GM12878 (cell line): ENCODE data around the gene ROPN1B. TPM values are rescaled to one million over a fixed set of nuclear protein-coding genes. Genes with fewer than 3 reads are reported as not detected.

Experiments
- ATAC-seq: fragments of 200-7000 bp; cut with Tn5 transposase; 3 replicates; pipeline ENCODE4 v1.9.1; 2020; ENCODE audit warnings: mild to moderate bottlenecking, moderate library complexity
- BruUV-seq: library from RNA; stranded (reverse); fragments of 400-500 nt; replicated peaks from 2 replicates; lab custom pipeline; 2021; lab: Mats Ljungman, UMichigan
- CTCF ChIA-PET: fragments of 300-600 bp; sonication (Branson Sonifier 250); formaldehyde crosslinking; extraction: SDS; loops from one replicate; lab custom pipeline; 2021; ENCODE audit warnings: inconsistent platforms; lab: Yijun Ruan, JAX
- POLR2A ChIA-PET: fragments of 350-600 bp; formaldehyde crosslinking; extraction: SDS; loops from one replicate; lab custom pipeline; 2021; ENCODE audit warnings: inconsistent platforms; lab: Charles Lee
- RAD21 ChIA-PET: fragments of 300-600 bp; sonication (Branson Sonifier 250); formaldehyde crosslinking; loops from one replicate; lab custom pipeline; 2023; ENCODE audit warnings: antibody characterized with exemption; ENCODE audit not compliant: unreplicated experiment; lab: Charles Lee
- SMC1A ChIA-PET: fragments of 300-600 bp; sonication (Branson Sonifier 250); formaldehyde crosslinking; loops from one replicate; lab custom pipeline; 2023; ENCODE audit not compliant: unreplicated experiment, uncharacterized antibody; lab: Charles Lee
- DNase-seq: peaks from one replicate; pipeline ENCODE4 v3.0.0-alpha.2; 2011; ENCODE audit warnings: low read depth, low spot score
- FAIRE-seq: peaks from 3 replicates; lab custom pipeline; 2011; peaks lifted over from hg19 to GRCh38; lab: Jason Lieb, UNC
- H2AFZ ChIP-seq: 2 replicates; pipeline ENCODE4 v1.6.0; 2011; ENCODE audit warnings: low read depth, low read length, control low read depth; ENCODE audit not compliant: control insufficient read depth
- H3K27ac ChIP-seq: 2 replicates; pipeline ENCODE4 v1.5.1; 2011; ENCODE audit warnings: control low read depth; ENCODE audit not compliant: control insufficient read depth, insufficient read depth
- H3K27me3 ChIP-seq, 2 experiments: replicated peaks in 1 of 2; 2 replicates each; pipeline versions ENCODE4 v1.6.0 to v1.6.1; 2011; ENCODE audit warnings: low read length in 1 of 2; ENCODE audit not compliant: control insufficient read depth in 2 of 2, insufficient read depth in 2 of 2
- H3K36me3 ChIP-seq, 2 experiments: 2 replicates each; pipeline ENCODE4 v1.5.1; 2011; ENCODE audit warnings: low read length in 1 of 2; ENCODE audit not compliant: control insufficient read depth in 2 of 2, insufficient read depth in 2 of 2
- H3K4me1 ChIP-seq: 2 replicates; pipeline ENCODE4 v1.6.1; 2011; ENCODE audit warnings: mild to moderate bottlenecking, low read length, moderate library complexity, mixed read lengths; ENCODE audit not compliant: control insufficient read depth, insufficient read depth
- H3K4me2 ChIP-seq: 2 replicates; pipeline ENCODE4 v1.6.0; 2011; ENCODE audit warnings: control low read depth; ENCODE audit not compliant: control insufficient read depth, insufficient read depth
- H3K4me3 ChIP-seq: fragments of 200-600 bp; sonication (generic); 2 replicates; pipeline ENCODE4 v1.5.1; 2016
- H3K79me2 ChIP-seq: 2 replicates; pipeline ENCODE4 v1.6.0; 2011; ENCODE audit warnings: low read length; ENCODE audit not compliant: control insufficient read depth, insufficient read depth
- H3K9ac ChIP-seq: 2 replicates; pipeline ENCODE4 v1.8.0; 2011; ENCODE audit warnings: low read length, control low read depth, mixed read lengths; ENCODE audit not compliant: control insufficient read depth, insufficient read depth
- H3K9me3 ChIP-seq: replicated peaks from 3 replicates; pipeline ENCODE4 v1.5.1; 2011; ENCODE audit warnings: mild to moderate bottlenecking, low read length; ENCODE audit not compliant: control insufficient read depth, insufficient read depth
- H4K20me1 ChIP-seq: 2 replicates; pipeline ENCODE4 v1.6.0; 2011; ENCODE audit not compliant: control insufficient read depth, insufficient read depth
- BHLHE40 ChIP-seq, 2 experiments: fragments of 450-650 bp in 1 of 2; IDR thresholded peaks; 2 replicates each; pipeline ENCODE4 v1.6.1; 2011 to 2017; ENCODE audit warnings: low read depth in 2 of 2, borderline replicate concordance in 1 of 2, improper control_type of control experiment in 1 of 2, low read length in 1 of 2, mild to moderate bottlenecking in 1 of 2
- CREB1 ChIP-seq: IDR thresholded peaks from 2 replicates; pipeline ENCODE4 v1.6.1; 2012; ENCODE audit warnings: low read depth, mild to moderate bottlenecking, inconsistent platforms
- EGR1 ChIP-seq, 2 experiments: IDR thresholded peaks; 1 replicate in 1 of 2; 2 replicates in 1 of 2; pipeline ENCODE4 v1.6.1; 2011 to 2012; ENCODE audit warnings: low read depth in 2 of 2, low read length in 2 of 2, borderline replicate concordance in 1 of 2, mild to moderate bottlenecking in 1 of 2, moderate library complexity in 1 of 2
- SPI1 ChIP-seq: IDR thresholded peaks from 2 replicates; pipeline ENCODE4 v1.6.1; 2011; ENCODE audit warnings: low read depth, mild to moderate bottlenecking, low read length, moderate library complexity, borderline replicate concordance; ENCODE audit not compliant: insufficient read depth
- USF1 ChIP-seq: IDR thresholded peaks from 2 replicates; pipeline ENCODE4 v1.6.1; 2011; ENCODE audit warnings: borderline replicate concordance, low read depth, mild to moderate bottlenecking, moderate library complexity, mixed read lengths, low read length; ENCODE audit not compliant: insufficient read depth; ENCODE audit errors: extremely low read length
- ZNF592 ChIP-seq: fragments of 450-650 bp; IDR thresholded peaks from 2 replicates; pipeline ENCODE4 v1.6.1; 2017; ENCODE audit warnings: mild to moderate bottlenecking, moderate library complexity
- WGBS: methylation state at CpG from one replicate; pipeline ENCODE4 v1.1.6; 2016; ENCODE audit warnings: low lambda C conversion rate; ENCODE audit not compliant: insufficient replicate concordance, insufficient coverage; ENCODE audit errors: missing lambda C conversion rate; 5-methylcytosine and 5-hydroxymethylcytosine counted together
- in situ Hi-C: fragments of 300-500 bp; cut with MboI; formaldehyde crosslinking; loops from 9 replicates; pipeline ENCODE4 v1.14.3; 2018; ENCODE audit warnings: mixed read lengths
- intact Hi-C: fragments of 100-400 bp; cut with micrococcal nuclease; formaldehyde crosslinking; loops from one replicate; pipeline ENCODE4 v1.14.2; 2022; ENCODE audit not compliant: unreplicated experiment
- polyA plus RNA-seq, 11 experiments: library from polyadenylated mRNA; depleted of rRNA in 4 of 11; unstranded in 6 of 11; stranded (reverse) in 5 of 11; fragments of >200 nt; fragmentation: Nextera tagmentation in 4 of 11; fragmentation: Illumina TruSeq in 1 of 11; extraction: Ambion mirVana in 4 of 11; extraction: Trizol in 1 of 11; gene quantifications; 1 replicate in 1 of 11; 2 replicates in 10 of 11; pipeline versions ENCODE4 v1.2.1 to v1.2.3, GENCODE V29; 2011 to 2016; ENCODE audit warnings: inconsistent platforms in 2 of 11, missing spikeins in 2 of 11, low read depth in 1 of 11
- total RNA-seq, 4 experiments: library from RNA; depleted of rRNA in 3 of 4; stranded (reverse); fragments of >200 nt in 3 of 4; fragmentation: Illumina TruSeq in 1 of 4; extraction: Trizol in 1 of 4; gene quantifications; 2 replicates each; pipeline versions ENCODE4 v1.2.1 to v1.2.3, GENCODE V29; 2013 to 2021

Gene ROPN1B
- total and polyA plus RNA-seq, 10 of the 15 experiments (the other 5 are each of a cell fraction or from before 2014, with no cell fraction given): not detected

- no peak for TF ChIP-seq EGR1 (IDR thresholded peaks at IDR 0.05; ENCODE audit: borderline replicate concordance in 1 of 2, low read depth in 2 of 2, low read length in 2 of 2)
- no peak for TF ChIP-seq SPI1
- TF ChIP-seq ZNF592: no peak
Observed at GRCh38 chr3:126004692-126005091, 35.7 kb downstream of the ROPN1B start (continued).

GRCh38 chr3:126005951-126006350, 37.0 kb downstream of the ROPN1B start:
- RAD21 ChIA-PET: no interaction called here
- in situ Hi-C loops: no loop called here
- no peak for FAIRE-seq

More at GRCh38 chr3:126005951-126006350, 37.0 kb downstream of the ROPN1B start:
- CTCF ChIA-PET: no interaction called here
- SMC1A ChIA-PET: no interaction called here
- Histone ChIP-seq H3K27ac (no peak overlapping the region), H2AFZ (no peak overlapping the region), H3K9me3 (no peaks in the 10 kb centered on the region), H3K79me2 (no peaks in the 10 kb centered on the region), H3K4me2 (no peak overlapping the region), H4K20me1 (no peaks in the 10 kb centered on the region), H3K9ac (no peak overlapping the region), H3K4me1 (no peaks in the 10 kb centered on the region), H3K27me3 (no peaks in the 10 kb centered on the region), H3K36me3 (no peaks in the 10 kb centered on the region; a peak in 1 of 4 replicates), H3K4me3 (no peak overlapping the region)
- POLR2A ChIA-PET: no interaction called here
- WGBS: 0% methylated on average over 3 of the region's 3 CpGs
- no peak for ATAC-seq
- intact Hi-C loops: no loop called here
- no peak for DNase-seq
- BruUV-seq: no TSS peak
- TF ChIP-seq CREB1 (no peak), BHLHE40 (IDR thresholded peaks at IDR 0.05; ENCODE audit: borderline replicate concordance in 1 of 2, low read depth in 2 of 2, low read length in 1 of 2) (no peak), USF1 (no peak)
